AG08395 (cell line): Measurements from ENCODE around the gene PTPRCAP.

Experiments
- DNase-seq: peaks from one replicate; pipeline ENCODE4 v3.0.0; 2012; ENCODE audit warnings: mixed read lengths, low spot score

The PTPRCAP gene

GRCh38 chr11:67465189-67465510 lies 27.7 kb upstream of the PTPRCAP start:
- DNase-seq, result no peak

GRCh38 chr11:67464411-67465188 lies 27.1 kb upstream of the PTPRCAP start:
- DNase-seq, result peak; percentile 82

- peak; percentile 79 for DNase-seq
These were observed 26.4 kb upstream of the PTPRCAP start for GRCh38 chr11:67463680-67464410.

- DNase-seq, result no peak
These were observed 25.7 kb upstream of the PTPRCAP start for GRCh38 chr11:67463186-67463585.

GRCh38 chr11:67458266-67458665 lies 20.8 kb upstream of the PTPRCAP start:
- DNase-seq, result no peak

- DNase-seq, result no peak
These were observed 20.0 kb upstream of the PTPRCAP start for GRCh38 chr11:67457453-67457852.

GRCh38 chr11:67456068-67456705 lies 18.7 kb upstream of the PTPRCAP start:
- no peak for DNase-seq

GRCh38 chr11:67455054-67455453 lies 17.6 kb upstream of the PTPRCAP start, which contains the start of gene CABP4:
CABP4 (plus strand) TSS chr11:67455354; CDS start chr11:67455424, 70 bp downstream.
- no peak for DNase-seq

GRCh38 chr11:67453816-67454732 lies 16.6 kb upstream of the PTPRCAP start:
- no peak for DNase-seq

- no peak for DNase-seq
These were observed 14.9 kb upstream of the PTPRCAP start, which contains the start of gene GPR152 for GRCh38 chr11:67452141-67452952. GPR152 (minus strand) TSS chr11:67452729; CDS start chr11:67452724, 5 bp downstream.

- no peak for DNase-seq
These were observed 14.1 kb upstream of the PTPRCAP start for GRCh38 chr11:67451658-67451976.

- DNase-seq, result no peak
These were observed 13.5 kb upstream of the PTPRCAP start for GRCh38 chr11:67450796-67451657.

GRCh38 chr11:67449116-67449844 lies 11.8 kb upstream of the PTPRCAP start:
- no peak for DNase-seq

GRCh38 chr11:67448220-67448609 lies 10.7 kb upstream of the PTPRCAP start:
- no peak for DNase-seq

- no peak for DNase-seq
These were observed 8.0 kb upstream of the PTPRCAP start for GRCh38 chr11:67445515-67445914.

GRCh38 chr11:67442504-67443404 lies 5.3 kb upstream of the PTPRCAP start:
- no peak for DNase-seq

GRCh38 chr11:67441731-67442351 lies 4.4 kb upstream of the PTPRCAP start:
- no peak for DNase-seq

GRCh38 chr11:67441098-67441563 lies 3.6 kb upstream of the PTPRCAP start:
- no peak for DNase-seq
